ENCODE measurements around the gene SNIP1.

- no peak for TF ChIP-seq CTCF (IDR thresholded peaks at IDR 0.05; ENCODE audit: poor library complexity, severe bottlenecking)
- TF ChIP-seq EZH2 (IDR thresholded peaks at IDR 0.05; ENCODE audit: borderline replicate concordance, insufficient read depth, low read length, poor library complexity, severe bottlenecking): no peak
- no peak for TF ChIP-seq MXI1 (conservative IDR thresholded peaks at IDR 0.05; ENCODE audit: poor library complexity, severe bottlenecking)
- TF ChIP-seq TAF1 (IDR thresholded peaks at IDR 0.05; ENCODE audit: low read depth): no peak
Measured at GRCh38 chr1:37588939-37589338, 34.8 kb upstream of the SNIP1 start.

All from neural cell (in vitro differentiated cells).